Nucleus accumbens (tissue), 56 donors: ENCODE measurements around the gene GAP43.
"Not testable (repeated sequence)": the region's sequence is repeated elsewhere in the genome, so short reads cannot be mapped to it uniquely, and the experiment has no call there.

Experiments used
- DNase-seq, 56 donors: peaks; one replicate each; lab custom pipeline; 2025; lab: John Stamatoyannopoulos, UW

Gene GAP43

GRCh38 chr3:115736341-115736740 is 113.0 kb downstream of the GAP43 start:
- not testable (repeated sequence) for DNase-seq

- no peak for DNase-seq
Observed at GRCh38 chr3:115741650-115742049, 118.3 kb downstream of the GAP43 start.

GRCh38 chr3:115744516-115744915 is 121.2 kb downstream of the GAP43 start:
- DNase-seq, result not testable (repeated sequence)

DNA sequence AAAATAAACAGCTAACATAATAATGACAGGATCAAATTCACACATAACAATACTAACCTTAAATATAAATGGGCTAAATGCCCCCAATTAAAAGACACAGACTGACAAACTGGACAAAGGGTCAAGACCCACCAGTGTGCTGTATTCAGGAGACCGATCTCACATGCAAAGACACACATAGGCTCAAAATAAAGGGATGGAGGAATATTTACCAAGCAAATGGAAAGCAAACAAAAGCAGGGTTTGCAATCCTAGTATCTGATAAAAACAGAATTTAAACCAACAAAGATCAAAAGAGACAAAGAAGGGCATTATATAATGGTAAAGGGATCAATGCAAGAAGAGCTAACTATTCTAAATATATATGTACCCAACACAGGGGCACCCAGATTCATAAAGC is 129.7 kb downstream of the GAP43 start:
- not testable (repeated sequence) for DNase-seq

GRCh38 chr3:115758076-115758763 is 134.9 kb downstream of the GAP43 start:
- DNase-seq, result no peak

DNA sequence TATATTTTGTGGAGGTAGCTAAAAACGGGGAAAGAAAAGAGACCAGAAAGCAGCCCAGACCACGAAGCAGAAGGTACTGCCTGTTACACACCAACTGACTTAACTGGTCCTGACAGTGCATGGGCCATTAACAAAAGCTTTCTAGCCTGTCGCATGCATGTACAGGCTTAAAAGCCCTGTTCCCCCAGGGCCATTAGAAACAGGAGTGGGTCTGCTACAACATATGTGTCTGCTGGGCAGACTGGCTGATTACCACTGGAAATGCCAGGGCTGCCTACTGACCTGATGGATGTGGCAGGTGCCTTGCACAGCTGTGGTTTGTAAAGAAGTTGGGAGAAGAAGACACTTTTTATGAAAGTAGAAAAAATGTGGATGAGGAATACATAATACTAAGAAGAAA is 137.4 kb downstream of the GAP43 start:
- DNase-seq, result no peak

GRCh38 chr3:115761927-115762305 is 138.6 kb downstream of the GAP43 start:
- no peak for DNase-seq

GRCh38 chr3:115766587-115767482 is 143.5 kb downstream of the GAP43 start:
- DNase-seq, result peak in 5 of 56 donors; percentile 4 to 13 (median 10)

- no peak for DNase-seq
Observed at GRCh38 chr3:115768661-115769060, 145.4 kb downstream of the GAP43 start.
